HG03354 (cell line): ENCODE data around the gene PGF.
A peak's percentile ranks its signal among the peaks of the same experiment; 100 is the strongest.

Experiments used
- ATAC-seq: cut with Tn5 transposase; IDR thresholded peaks from one replicate; pipeline ENCODE4 v1.9.1; 2021; ENCODE audit warnings: mild to moderate bottlenecking; ENCODE audit not compliant: unreplicated experiment, poor library complexity, severe bottlenecking

PGF gene

DNA sequence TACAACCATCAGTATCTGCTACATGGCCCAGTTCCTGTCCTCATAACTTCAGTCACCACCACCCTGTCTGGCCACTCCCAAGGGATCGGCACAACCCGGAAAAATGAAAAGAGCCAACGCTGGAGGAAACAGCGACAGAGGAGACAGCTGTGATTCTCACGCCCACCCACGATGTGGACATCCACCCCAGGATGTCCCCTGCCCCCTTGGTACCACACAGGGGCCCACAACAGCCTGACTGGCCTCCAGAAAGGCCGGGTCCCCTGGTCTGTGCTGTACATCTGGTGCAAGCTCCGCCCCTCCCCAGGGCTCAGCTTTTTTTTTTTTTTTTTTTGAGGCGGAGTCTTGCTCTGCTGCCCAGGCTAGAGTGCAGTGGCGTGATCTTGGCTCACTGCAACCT, 44.8 kb downstream of the PGF start:
- ATAC-seq = no peak

DNA sequence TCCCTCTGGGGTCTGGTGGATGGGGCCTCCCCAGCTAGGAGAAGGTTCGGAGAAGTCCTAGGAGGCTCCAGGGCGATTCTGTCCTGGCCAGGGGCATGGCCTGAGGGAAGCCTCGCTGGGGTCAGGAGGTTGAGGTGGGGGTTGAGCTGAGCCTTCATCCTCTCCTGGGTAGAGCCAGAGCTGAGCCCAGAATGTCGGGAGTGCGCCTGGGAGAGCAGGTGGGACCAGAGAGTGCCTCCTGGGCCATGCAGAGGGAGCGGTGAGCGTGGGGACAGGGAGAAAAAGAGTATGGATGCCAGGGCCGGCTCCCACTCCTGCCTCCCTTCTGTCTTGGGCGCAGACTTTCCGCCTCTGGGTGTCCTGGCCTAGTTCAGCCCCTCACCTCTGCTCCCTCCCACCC, 45.5 kb downstream of the PGF start:
- ATAC-seq = no peak

DNA sequence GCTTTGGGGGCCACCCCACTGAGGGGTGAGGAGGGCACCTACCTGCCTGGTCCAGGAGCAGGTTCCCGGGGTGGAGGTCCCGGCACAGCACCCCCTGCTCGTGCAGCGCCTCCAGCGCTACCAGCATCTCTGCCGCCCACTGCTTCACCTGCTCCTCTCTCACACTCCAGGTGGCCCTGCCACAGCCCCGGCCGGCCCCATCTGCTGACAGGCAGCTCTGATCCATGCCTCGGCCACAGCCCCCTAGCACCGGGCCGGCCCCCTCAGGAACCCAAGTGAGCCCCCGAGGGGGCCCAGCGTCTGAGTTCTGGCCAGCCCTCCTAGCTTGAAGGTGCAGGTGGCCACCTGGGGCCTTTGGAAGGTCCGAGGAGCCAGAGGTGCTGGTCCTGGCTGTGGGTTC, 45.9 kb downstream of the PGF start:
- no peak for ATAC-seq

DNA sequence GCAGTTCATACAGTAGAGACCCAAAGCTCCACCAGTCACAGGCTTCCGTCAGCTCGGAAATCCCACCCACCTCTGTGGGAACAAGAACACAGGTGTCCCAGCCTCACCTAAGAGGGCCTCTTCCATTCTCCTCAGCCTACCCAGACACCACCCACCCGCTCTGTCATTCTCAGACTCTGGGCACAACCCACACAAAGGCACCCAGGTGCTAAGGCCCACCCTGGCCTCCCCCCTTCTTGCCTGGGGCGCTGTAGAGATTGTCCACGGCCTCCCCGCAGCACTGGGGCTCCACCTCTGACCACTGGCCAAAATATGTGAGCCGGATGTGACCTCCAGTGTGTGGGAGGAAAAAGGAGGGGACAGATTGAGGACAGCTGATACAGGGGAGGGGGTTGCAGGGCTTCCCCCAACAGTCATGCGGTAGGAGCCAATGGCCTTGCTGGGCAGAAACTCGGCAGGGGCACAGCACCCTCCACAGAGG, 46.5 kb downstream of the PGF start:
- no peak for ATAC-seq

DNA sequence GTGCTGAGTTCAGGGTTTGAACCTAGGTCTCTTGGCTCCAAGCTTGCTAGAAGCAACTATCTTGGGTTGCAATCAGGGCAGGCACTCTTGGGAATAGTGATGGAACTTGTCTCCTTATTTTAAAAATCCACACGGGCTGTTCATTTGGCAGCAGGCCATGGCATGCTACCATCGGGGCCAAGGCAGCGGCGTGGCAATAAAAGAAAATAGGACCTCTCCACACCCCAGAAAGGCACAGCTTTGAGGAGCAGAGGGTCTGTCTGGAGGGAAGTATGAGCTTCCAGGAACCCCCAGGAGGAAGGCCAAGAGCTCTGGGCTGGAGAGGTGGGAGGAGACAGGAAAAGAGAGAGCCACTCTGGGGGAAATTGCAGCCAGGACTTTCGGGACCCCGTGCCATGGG, 47.7 kb downstream of the PGF start:
- ATAC-seq = no peak

DNA sequence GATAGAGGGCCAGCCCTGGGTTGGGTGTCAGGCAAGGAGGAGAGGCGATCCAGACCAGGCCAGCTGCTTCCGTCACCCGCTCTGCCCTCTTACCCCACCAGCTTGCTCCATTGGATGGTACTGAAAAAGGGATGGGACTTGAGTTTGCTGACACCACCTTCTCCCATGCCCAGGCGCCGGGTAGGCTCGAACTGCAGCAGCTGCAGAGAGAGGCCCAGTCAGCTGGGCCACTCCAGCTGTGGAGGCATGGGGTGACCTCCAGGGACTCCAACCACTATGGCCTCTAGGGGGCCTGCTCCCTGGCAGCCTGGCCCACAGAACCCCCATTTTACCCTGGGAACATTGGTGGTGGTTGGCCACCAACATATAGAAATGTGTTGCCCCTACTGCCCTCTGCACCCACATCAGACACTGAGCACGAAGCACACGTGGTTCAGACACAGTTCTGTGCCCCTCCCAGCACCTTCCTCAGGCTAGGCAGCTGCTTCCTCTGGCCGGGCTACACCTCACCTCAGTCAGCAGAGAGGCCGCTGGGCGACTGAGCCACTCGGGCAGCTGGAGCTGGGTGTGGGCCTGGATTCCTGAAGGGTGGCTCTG, 48.4 kb downstream of the PGF start:
- no peak for ATAC-seq

- ATAC-seq = no peak
These were observed 49.7 kb downstream of the PGF start for GRCh38 chr14:74905595-74906142.

DNA sequence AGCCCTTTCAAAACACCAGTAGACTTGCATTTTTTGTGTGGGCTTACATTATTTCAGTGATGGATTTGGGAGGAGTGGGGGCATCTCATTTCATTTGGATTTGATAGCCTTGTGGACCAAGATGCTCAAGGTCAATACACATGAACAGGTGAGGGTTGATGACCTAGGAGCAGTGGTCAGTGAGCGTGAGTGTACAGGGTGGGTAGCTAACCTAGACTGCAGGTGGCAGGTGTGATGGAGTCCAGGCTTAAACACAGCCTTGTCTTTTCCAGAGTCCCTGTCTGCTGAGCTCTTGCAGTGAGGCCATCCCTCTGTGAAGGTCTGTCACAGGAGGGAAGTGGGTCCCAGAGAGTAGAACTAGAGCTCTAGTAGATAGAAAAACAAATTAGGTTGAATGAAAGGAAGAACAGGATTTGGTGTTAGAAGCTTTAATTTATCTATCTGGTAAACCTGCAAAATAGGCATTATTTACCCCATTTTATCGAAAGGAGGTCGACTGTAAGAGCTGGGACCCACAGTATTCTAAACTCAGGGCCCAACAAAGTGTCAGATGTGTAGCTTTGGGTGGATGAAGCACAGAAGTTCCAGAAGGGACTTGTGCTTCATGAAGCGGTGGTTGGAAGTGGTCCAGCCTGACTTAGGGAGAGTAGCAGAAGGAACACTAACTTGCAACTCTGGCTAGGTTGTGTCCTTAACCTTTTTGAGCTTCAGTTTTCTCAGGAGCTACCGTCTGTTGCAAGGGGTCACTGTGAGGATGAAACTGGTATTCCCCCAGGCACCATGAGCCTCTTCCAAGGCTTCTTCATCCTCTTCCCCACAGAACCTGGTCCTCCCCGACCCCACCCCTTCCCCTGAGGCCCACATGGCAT, 50.5 kb downstream of the PGF start:
- ATAC-seq = no peak

- ATAC-seq = no peak
These were observed 52.3 kb downstream of the PGF start for GRCh38 chr14:74902941-74903705.

GRCh38 chr14:74898694-74899093, 56.7 kb downstream of the PGF start:
- ATAC-seq = no peak

DNA sequence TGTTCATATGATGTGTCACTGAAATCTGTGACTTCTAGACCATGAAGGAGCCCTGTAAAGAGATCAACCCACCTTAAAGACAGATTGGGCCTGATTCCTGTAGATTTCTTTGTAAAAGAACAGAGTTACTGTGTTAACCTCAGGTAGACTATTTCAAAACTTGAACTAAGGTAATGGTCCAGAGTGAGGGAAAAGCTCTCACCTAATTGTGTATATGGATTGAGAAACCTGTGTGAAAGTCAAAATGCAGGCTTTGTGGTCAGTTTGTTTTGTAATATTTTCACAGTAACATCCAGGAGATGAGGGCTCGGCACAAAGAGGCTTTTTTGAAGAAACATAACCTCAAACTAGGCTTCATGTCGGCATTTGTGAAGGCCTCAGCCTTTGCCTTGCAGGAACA, 57.3 kb downstream of the PGF start:
- no peak for ATAC-seq

DNA sequence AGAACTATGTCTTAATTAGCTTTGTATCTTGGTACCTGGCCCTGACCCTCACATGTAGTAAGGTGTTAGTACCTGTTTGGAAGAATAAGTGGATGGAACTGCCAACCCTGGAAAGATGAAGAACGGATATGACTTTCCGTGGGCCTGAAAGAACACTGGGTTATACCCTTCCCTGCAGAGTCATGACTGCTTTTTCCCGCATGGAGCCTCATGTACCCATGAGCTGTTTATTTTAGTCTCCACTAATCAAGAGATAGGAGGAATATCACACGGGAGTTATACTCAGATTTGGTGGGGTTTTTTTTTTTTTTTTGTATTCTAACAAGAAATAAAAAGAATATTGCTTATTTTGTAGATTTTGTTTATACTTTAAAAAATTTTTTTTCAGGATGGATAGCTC, 57.8 kb downstream of the PGF start:
- ATAC-seq = no peak

- no peak for ATAC-seq
These were observed 59.0 kb downstream of the PGF start for GRCh38 chr14:74896400-74896799.

- ATAC-seq = peak; percentile 77
These were observed 61.7 kb downstream of the PGF start for GRCh38 chr14:74893614-74894091.

DNA sequence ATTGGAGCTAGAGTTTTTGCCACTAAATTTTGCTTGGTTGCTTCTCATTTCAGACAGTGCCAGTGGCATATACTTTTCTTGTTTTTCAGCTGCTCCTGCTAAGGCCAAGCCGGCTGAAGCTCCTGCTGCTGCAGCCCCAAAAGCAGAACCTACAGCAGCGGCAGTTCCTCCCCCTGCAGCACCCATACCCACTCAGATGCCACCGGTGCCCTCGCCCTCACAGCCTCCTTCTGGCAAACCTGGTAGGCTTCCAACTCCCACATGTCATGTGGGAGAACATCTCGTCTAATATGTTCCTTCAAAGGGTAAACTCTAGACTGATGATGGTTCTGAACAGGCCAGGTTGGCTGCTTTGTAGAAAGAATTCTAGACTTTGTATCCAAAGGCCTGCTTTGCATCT, 62.7 kb downstream of the PGF start:
- no peak for ATAC-seq

GRCh38 chr14:74891870-74892269, 63.5 kb downstream of the PGF start:
- no peak for ATAC-seq
